Neural progenitor cell (in vitro differentiated cells): ENCODE measurements around the gene MINDY1.

Experiments used
- EZH2 ChIP-seq: fragments of 200-600 bp; sonication (generic); IDR thresholded peaks from 2 replicates; pipeline ENCODE4 v1.6.1; 2017; ENCODE audit warnings: antibody characterized with exemption, mild to moderate bottlenecking, moderate library complexity
- EZH2phosphoT487 ChIP-seq: fragments of 200-600 bp; sonication (generic); IDR thresholded peaks from 2 replicates; pipeline ENCODE4 v1.6.1; 2017; ENCODE audit warnings: antibody characterized with exemption
- TF ChIP-seq, protein P1 (sequence below): fragments of 200-600 bp; sonication (generic); IDR thresholded peaks from 2 replicates; pipeline ENCODE4 v1.5.1; 2017; ENCODE audit warnings: antibody characterized with exemption, mild to moderate bottlenecking

DNA sequence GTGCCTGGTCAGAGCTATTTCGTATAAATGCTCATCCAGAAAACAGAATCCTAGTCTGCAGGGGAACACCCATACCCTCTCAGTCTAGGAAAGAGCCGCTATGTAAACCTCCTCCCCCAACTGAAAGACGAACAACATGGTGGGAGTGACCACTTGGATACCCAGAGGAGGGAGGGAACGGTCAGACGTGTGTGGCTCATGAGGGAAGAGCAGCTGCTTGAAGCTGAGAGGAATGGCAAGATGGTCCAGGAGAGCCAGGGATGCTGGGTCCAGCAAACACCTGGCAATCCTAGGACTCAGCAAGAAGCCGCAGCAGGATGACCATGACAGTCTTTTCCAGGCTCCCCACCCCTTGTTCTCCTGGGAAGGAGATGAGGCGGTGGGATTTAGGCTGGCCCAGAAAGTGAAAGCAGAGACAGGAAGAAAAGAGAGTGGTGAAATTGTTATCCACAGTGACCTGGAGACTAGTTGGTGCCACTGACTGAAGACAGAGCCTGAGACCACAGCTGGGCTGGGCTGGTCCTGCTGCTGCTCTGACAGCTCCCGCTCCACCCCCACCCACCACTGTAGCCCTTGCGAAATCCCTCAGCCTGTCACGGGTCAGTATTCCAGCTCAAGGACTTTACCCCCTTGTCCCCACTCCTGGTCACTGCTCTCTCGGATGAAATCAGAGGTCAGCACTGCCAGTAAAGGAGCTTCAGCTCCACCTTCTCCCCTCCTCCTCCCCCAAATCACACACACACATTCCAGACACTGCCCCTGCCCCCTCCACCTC is 35.7 kb downstream of the MINDY1 start:
- TF ChIP-seq, protein P1, sequence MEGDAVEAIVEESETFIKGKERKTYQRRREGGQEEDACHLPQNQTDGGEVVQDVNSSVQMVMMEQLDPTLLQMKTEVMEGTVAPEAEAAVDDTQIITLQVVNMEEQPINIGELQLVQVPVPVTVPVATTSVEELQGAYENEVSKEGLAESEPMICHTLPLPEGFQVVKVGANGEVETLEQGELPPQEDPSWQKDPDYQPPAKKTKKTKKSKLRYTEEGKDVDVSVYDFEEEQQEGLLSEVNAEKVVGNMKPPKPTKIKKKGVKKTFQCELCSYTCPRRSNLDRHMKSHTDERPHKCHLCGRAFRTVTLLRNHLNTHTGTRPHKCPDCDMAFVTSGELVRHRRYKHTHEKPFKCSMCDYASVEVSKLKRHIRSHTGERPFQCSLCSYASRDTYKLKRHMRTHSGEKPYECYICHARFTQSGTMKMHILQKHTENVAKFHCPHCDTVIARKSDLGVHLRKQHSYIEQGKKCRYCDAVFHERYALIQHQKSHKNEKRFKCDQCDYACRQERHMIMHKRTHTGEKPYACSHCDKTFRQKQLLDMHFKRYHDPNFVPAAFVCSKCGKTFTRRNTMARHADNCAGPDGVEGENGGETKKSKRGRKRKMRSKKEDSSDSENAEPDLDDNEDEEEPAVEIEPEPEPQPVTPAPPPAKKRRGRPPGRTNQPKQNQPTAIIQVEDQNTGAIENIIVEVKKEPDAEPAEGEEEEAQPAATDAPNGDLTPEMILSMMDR, result no peak
- no peak for TF ChIP-seq EZH2
- no peak for TF ChIP-seq EZH2phosphoT487
